Transverse colon (tissue), 3 donors: Measurements from ENCODE around the gene A4GALT.

Experiments
- POLR2A ChIP-seq: fragments of 450-650 bp; IDR thresholded peaks from one replicate; pipeline ENCODE4 v1.6.1; 2016; ENCODE audit warnings: antibody characterized with exemption, mild to moderate bottlenecking, moderate library complexity
- TF ChIP-seq, protein P1 (sequence below), 5 experiments: fragments of 200-600 bp in 3 of 5; fragments of 450-650 bp in 2 of 5; sonication (generic) in 3 of 5; IDR thresholded peaks; 1 replicate in 2 of 5; 2 replicates in 3 of 5; pipeline ENCODE4 v1.5.1; 2016 to 2017; ENCODE audit warnings: antibody characterized with exemption in 5 of 5, inconsistent platforms in 3 of 5, mild to moderate bottlenecking in 2 of 5, moderate library complexity in 1 of 5

DNA sequence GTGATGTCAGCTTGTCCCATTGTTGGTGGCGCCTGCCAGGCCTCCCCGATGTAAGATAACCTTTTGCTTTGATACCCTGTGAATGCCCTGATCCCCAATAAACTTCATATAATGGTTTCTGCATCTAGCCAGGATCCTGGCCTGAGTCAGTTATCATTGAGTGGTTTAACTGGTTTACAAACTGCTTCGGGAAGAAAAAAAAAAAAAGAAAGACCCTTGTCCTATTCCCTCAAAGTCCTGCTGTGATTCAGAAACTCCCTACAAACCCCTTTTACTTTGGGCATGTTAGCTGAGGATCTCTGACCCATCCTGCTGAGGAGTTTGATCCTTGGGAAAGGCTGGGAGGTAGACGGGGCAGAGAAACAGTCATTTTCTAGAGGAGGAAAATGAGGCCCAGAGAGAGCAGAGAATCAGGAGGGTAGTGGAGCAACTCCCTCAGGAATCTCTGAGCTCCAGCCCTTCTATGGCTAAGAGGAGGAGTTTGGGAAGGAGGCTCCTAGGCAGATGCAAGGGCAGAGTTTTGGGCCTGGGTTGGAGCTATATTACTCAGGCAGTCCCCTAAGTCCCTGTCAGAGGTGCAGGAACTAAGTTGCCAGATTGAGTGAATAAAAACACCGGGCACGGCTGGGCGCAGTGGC lies 66.1 kb downstream of the A4GALT start:
- TF ChIP-seq, protein P1, sequence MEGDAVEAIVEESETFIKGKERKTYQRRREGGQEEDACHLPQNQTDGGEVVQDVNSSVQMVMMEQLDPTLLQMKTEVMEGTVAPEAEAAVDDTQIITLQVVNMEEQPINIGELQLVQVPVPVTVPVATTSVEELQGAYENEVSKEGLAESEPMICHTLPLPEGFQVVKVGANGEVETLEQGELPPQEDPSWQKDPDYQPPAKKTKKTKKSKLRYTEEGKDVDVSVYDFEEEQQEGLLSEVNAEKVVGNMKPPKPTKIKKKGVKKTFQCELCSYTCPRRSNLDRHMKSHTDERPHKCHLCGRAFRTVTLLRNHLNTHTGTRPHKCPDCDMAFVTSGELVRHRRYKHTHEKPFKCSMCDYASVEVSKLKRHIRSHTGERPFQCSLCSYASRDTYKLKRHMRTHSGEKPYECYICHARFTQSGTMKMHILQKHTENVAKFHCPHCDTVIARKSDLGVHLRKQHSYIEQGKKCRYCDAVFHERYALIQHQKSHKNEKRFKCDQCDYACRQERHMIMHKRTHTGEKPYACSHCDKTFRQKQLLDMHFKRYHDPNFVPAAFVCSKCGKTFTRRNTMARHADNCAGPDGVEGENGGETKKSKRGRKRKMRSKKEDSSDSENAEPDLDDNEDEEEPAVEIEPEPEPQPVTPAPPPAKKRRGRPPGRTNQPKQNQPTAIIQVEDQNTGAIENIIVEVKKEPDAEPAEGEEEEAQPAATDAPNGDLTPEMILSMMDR (IDR thresholded peaks at IDR 0.05): no peak
- no peak for TF ChIP-seq POLR2A
